Testis (tissue), 2 donors: ENCODE measurements around the gene SPATA20.

Experiments used
- POLR2A ChIP-seq: fragments of 450-650 bp; IDR thresholded peaks from one replicate; pipeline ENCODE4 v1.6.1; 2017; ENCODE audit warnings: antibody characterized with exemption, mild to moderate bottlenecking, moderate library complexity
- TF ChIP-seq, protein P1 (sequence below), 3 experiments: fragments of 450-650 bp in 2 of 3; fragments of 200-600 bp in 1 of 3; sonication (generic) in 1 of 3; IDR thresholded peaks; one replicate each; pipeline ENCODE4 v1.5.1; 2016 to 2019; ENCODE audit warnings: antibody characterized with exemption in 3 of 3, mild to moderate bottlenecking in 2 of 3, moderate library complexity in 1 of 3

DNA sequence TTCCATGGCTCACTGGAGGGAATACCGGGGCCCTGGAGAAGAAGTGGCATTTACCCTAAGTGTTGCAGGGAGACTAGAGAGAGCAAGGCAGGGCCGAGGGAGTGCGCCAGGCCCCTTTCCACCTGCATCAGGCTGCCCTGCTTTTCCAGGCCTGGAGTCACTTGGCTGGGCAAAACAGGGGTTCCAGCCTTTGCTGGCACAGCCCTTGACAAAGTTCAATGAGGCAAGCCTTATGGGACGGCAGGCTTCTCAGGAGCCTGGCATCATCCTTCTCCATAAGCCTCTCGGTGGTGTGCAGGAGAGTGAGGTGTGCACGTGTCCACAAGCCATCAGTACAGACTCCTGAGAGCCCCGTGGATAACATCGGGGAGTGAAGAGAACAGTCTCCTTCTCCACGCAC is 40.6 kb downstream of the SPATA20 start:
- TF ChIP-seq POLR2A: no peak
- TF ChIP-seq, protein P1, sequence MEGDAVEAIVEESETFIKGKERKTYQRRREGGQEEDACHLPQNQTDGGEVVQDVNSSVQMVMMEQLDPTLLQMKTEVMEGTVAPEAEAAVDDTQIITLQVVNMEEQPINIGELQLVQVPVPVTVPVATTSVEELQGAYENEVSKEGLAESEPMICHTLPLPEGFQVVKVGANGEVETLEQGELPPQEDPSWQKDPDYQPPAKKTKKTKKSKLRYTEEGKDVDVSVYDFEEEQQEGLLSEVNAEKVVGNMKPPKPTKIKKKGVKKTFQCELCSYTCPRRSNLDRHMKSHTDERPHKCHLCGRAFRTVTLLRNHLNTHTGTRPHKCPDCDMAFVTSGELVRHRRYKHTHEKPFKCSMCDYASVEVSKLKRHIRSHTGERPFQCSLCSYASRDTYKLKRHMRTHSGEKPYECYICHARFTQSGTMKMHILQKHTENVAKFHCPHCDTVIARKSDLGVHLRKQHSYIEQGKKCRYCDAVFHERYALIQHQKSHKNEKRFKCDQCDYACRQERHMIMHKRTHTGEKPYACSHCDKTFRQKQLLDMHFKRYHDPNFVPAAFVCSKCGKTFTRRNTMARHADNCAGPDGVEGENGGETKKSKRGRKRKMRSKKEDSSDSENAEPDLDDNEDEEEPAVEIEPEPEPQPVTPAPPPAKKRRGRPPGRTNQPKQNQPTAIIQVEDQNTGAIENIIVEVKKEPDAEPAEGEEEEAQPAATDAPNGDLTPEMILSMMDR (IDR thresholded peaks at IDR 0.05): no peak
